Ishikawa (cell line): ENCODE measurements around the gene ZNF70.

ENCODE experiments used
- EP300 ChIP-seq: IDR thresholded peaks from 2 replicates; pipeline ENCODE4 v1.6.1; 2012; ENCODE audit warnings: borderline replicate concordance
- NFIC ChIP-seq: IDR thresholded peaks from 2 replicates; pipeline ENCODE4 v1.6.1; 2012
- RAD21 ChIP-seq: IDR thresholded peaks from 2 replicates; pipeline ENCODE4 v1.6.1; 2012; ENCODE audit warnings: low read depth
- REST ChIP-seq: IDR thresholded peaks from 2 replicates; pipeline ENCODE4 v1.6.1; 2012; ENCODE audit warnings: low read depth, mild to moderate bottlenecking
- TAF1 ChIP-seq: IDR thresholded peaks from 2 replicates; pipeline ENCODE4 v1.6.1; 2012; ENCODE audit warnings: low read depth, mild to moderate bottlenecking
- YY1 ChIP-seq: IDR thresholded peaks from 2 replicates; pipeline ENCODE4 v1.6.1; 2012; ENCODE audit warnings: low read depth
- ZBTB7A ChIP-seq: IDR thresholded peaks from 2 replicates; pipeline ENCODE4 v1.6.1; 2012; ENCODE audit warnings: low read depth

DNA sequence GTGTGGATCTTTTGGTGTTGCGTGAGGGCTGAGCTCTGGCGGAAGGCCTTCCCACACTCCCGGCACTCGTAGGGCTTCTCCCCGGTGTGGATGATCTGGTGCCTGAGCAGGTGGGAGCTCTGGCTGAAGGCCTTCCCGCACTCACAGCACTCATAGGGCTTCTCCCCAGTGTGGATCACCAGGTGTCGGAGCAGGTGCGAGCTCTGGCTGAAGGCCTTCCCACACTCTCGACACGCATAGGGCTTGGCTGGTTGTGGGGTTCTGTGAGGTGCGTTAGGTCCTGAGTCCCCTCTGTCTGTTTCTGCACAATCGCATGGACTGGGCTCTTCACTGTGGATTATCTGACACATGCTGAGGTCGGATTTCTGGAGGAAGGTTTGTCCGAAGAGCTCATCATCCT lies 6.4 kb downstream of the ZNF70 start:
- no peak for TF ChIP-seq TAF1
- no peak for TF ChIP-seq ZBTB7A
- TF ChIP-seq REST: no peak
- TF ChIP-seq YY1: no peak
- TF ChIP-seq NFIC: no peak
- no peak for TF ChIP-seq RAD21
- no peak for TF ChIP-seq EP300
